OCI-LY1 (cell line): Measurements from ENCODE around the gene ACYP2.

ENCODE experiments used
- EZH2 ChIP-seq: fragments of 200-600 bp; sonication (generic), shearing (Covaris generic); IDR thresholded peaks from 2 replicates; pipeline ENCODE4 v1.8.0; 2017; ENCODE audit warnings: borderline replicate concordance, mixed run types, mild to moderate bottlenecking, antibody characterized with exemption, low read length, moderate library complexity, mixed read lengths
- TF ChIP-seq, protein P1 (sequence below): fragments of 200-600 bp; sonication (generic), shearing (Covaris generic); IDR thresholded peaks from 2 replicates; pipeline ENCODE4 v1.5.1; 2017; ENCODE audit warnings: mild to moderate bottlenecking, antibody characterized with exemption, low read length, moderate library complexity, mixed read lengths

DNA sequence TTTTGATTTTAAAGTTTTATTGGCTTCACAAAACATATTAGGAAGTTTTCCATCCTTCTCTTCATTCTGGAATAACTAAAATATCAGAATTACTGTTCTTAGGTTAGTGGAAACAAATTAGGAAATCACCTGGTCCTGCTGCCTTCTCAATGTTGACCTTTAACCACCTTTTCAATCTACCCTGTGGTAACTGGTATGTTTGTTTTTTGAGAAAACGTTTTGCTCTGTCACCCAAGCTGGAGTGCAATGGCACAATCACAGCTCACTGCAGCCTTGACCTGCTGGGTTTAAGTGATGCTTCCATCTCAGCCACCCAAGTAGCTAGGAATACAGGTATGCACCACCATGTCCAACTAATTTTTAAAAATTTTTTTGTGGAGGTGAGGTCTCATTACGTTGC is 28.4 kb downstream of the ACYP2 start:
- TF ChIP-seq, protein P1, sequence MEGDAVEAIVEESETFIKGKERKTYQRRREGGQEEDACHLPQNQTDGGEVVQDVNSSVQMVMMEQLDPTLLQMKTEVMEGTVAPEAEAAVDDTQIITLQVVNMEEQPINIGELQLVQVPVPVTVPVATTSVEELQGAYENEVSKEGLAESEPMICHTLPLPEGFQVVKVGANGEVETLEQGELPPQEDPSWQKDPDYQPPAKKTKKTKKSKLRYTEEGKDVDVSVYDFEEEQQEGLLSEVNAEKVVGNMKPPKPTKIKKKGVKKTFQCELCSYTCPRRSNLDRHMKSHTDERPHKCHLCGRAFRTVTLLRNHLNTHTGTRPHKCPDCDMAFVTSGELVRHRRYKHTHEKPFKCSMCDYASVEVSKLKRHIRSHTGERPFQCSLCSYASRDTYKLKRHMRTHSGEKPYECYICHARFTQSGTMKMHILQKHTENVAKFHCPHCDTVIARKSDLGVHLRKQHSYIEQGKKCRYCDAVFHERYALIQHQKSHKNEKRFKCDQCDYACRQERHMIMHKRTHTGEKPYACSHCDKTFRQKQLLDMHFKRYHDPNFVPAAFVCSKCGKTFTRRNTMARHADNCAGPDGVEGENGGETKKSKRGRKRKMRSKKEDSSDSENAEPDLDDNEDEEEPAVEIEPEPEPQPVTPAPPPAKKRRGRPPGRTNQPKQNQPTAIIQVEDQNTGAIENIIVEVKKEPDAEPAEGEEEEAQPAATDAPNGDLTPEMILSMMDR = no peak
- TF ChIP-seq EZH2 = no peak
